ENCODE data around the gene MKX. TPM values are rescaled to one million over a fixed set of nuclear protein-coding genes. Genes with fewer than 3 reads are reported as not detected.

Gene MKX
- polyA plus RNA-seq, 3 donors, result not detected

- no peaks in the 10 kb centered on the region for H3K27me3 ChIP-seq (ENCODE audit: control insufficient read depth in 2 of 2, insufficient read depth in 2 of 2, low read length in 2 of 2)
- no peaks in the 10 kb centered on the region for H3K36me3 ChIP-seq (replicated peaks in 1 of 2; ENCODE audit: control insufficient read depth in 1 of 2, insufficient read depth in 2 of 2, low read length in 2 of 2)
- H3K9me3 Mint-ChIP-seq, result peaks cover 0 to 10% (median 7%) of the 10 kb centered on the region in 7 donors
- no peaks in the 10 kb centered on the region for H3K4me1 Mint-ChIP-seq
- H3K36me3 Mint-ChIP-seq, result no peaks in the 10 kb centered on the region
- WGBS (ENCODE audit: insufficient coverage), result 89% methylated on average over 3 of the region's 6 CpGs
- no peak overlapping the region for H3K4me3 Mint-ChIP-seq
- H2AFZ ChIP-seq (ENCODE audit: insufficient read depth, low read depth, low read length, poor library complexity, severe bottlenecking), result no peak overlapping the region
- H4K20me1 ChIP-seq (ENCODE audit: insufficient read depth, low read length), result no peaks in the 10 kb centered on the region
- DNase-seq, result no peak
- H3K4me3 ChIP-seq (replicated peaks in 1 of 3; ENCODE audit: low read depth in 2 of 3, low read length in 3 of 3), result no peak overlapping the region
- H3K4me2 ChIP-seq (replicated peaks; ENCODE audit: extremely low read depth, low read length, poor library complexity, severe bottlenecking), result no peak overlapping the region
- no peak overlapping the region for H3K27ac ChIP-seq (ENCODE audit: low read depth in 1 of 2, low read length in 2 of 2)
- H3K9ac ChIP-seq (ENCODE audit: insufficient read depth, low read length, poor library complexity, severe bottlenecking), result no peak overlapping the region
- H3K79me2 ChIP-seq (ENCODE audit: insufficient read depth, low read length), result no peaks in the 10 kb centered on the region
- TF ChIP-seq, protein P1, sequence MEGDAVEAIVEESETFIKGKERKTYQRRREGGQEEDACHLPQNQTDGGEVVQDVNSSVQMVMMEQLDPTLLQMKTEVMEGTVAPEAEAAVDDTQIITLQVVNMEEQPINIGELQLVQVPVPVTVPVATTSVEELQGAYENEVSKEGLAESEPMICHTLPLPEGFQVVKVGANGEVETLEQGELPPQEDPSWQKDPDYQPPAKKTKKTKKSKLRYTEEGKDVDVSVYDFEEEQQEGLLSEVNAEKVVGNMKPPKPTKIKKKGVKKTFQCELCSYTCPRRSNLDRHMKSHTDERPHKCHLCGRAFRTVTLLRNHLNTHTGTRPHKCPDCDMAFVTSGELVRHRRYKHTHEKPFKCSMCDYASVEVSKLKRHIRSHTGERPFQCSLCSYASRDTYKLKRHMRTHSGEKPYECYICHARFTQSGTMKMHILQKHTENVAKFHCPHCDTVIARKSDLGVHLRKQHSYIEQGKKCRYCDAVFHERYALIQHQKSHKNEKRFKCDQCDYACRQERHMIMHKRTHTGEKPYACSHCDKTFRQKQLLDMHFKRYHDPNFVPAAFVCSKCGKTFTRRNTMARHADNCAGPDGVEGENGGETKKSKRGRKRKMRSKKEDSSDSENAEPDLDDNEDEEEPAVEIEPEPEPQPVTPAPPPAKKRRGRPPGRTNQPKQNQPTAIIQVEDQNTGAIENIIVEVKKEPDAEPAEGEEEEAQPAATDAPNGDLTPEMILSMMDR (IDR thresholded peaks at IDR 0.05), result no peak
- H3K27ac Mint-ChIP-seq, result peak overlapping the region in 1 of 7 donors; percentile 1
- peaks cover 0 to 3% of the 10 kb centered on the region in 2 donors for H3K9me3 ChIP-seq (replicated peaks in 1 of 2; ENCODE audit: control insufficient read depth in 1 of 2, insufficient read depth in 1 of 2, low read length in 2 of 2)
- no peaks in the 10 kb centered on the region for H3K4me1 ChIP-seq (ENCODE audit: control insufficient read depth in 1 of 2, insufficient read depth in 2 of 2, low read length in 2 of 2)
- peaks cover 0 to 2% (median 1%) of the 10 kb centered on the region in 3 donors for H3K27me3 Mint-ChIP-seq (ENCODE audit: low read depth in 3 of 3)
- intact Hi-C loops (cut with micrococcal nuclease), result no loop called here
Measured at GRCh38 chr10:27687743-27688142, 57.9 kb downstream of the MKX start.

GRCh38 chr10:27687326-27687725 lies 58.3 kb downstream of the MKX start:
- no peaks in the 10 kb centered on the region for H3K36me3 Mint-ChIP-seq
- Histone ChIP-seq H4K20me1 (ENCODE audit: insufficient read depth, low read length) (no peaks in the 10 kb centered on the region), H3K27me3 (ENCODE audit: control insufficient read depth in 2 of 2, insufficient read depth in 2 of 2, low read length in 2 of 2) (no peaks in the 10 kb centered on the region), H3K27ac (ENCODE audit: low read depth in 1 of 2, low read length in 2 of 2) (no peak overlapping the region), H3K9me3 (replicated peaks in 1 of 2; ENCODE audit: control insufficient read depth in 1 of 2, insufficient read depth in 1 of 2, low read length in 2 of 2) (peaks cover 0 to 3% of the 10 kb centered on the region in 2 donors), H3K36me3 (replicated peaks in 1 of 2; ENCODE audit: control insufficient read depth in 1 of 2, insufficient read depth in 2 of 2, low read length in 2 of 2) (no peaks in the 10 kb centered on the region), H2AFZ (ENCODE audit: insufficient read depth, low read depth, low read length, poor library complexity, severe bottlenecking) (no peak overlapping the region), H3K4me3 (replicated peaks in 1 of 3; ENCODE audit: low read depth in 2 of 3, low read length in 3 of 3) (no peak overlapping the region), H3K79me2 (ENCODE audit: insufficient read depth, low read length) (no peaks in the 10 kb centered on the region), H3K9ac (ENCODE audit: insufficient read depth, low read length, poor library complexity, severe bottlenecking) (no peak overlapping the region), H3K4me1 (ENCODE audit: control insufficient read depth in 1 of 2, insufficient read depth in 2 of 2, low read length in 2 of 2) (no peaks in the 10 kb centered on the region), H3K4me2 (replicated peaks; ENCODE audit: extremely low read depth, low read length, poor library complexity, severe bottlenecking) (no peak overlapping the region)
- 57% methylated on average over 5 of the region's 6 CpGs for WGBS (ENCODE audit: insufficient coverage)
- no peak for DNase-seq
- no peaks in the 10 kb centered on the region for H3K4me1 Mint-ChIP-seq
- peaks cover 0 to 10% (median 7%) of the 10 kb centered on the region in 7 donors for H3K9me3 Mint-ChIP-seq
- H3K27me3 Mint-ChIP-seq (ENCODE audit: low read depth in 3 of 3), result peaks cover 0 to 2% (median 1%) of the 10 kb centered on the region in 3 donors
- H3K27ac Mint-ChIP-seq, result no peak overlapping the region
- TF ChIP-seq, protein P1 (IDR thresholded peaks at IDR 0.05), result no peak
- intact Hi-C loops (cut with micrococcal nuclease), result no loop called here
- no peak overlapping the region for H3K4me3 Mint-ChIP-seq
